GM18519 (cell line): Measurements from ENCODE around the gene FRAT2.
A peak's percentile ranks its signal among the peaks of the same experiment; 100 is the strongest.

Source experiments
- ATAC-seq: cut with Tn5 transposase; IDR thresholded peaks from one replicate; pipeline ENCODE4 v1.9.1; 2021; ENCODE audit warnings: mild to moderate bottlenecking, moderate library complexity; ENCODE audit not compliant: unreplicated experiment, low FRiP score

FRAT2 gene

DNA sequence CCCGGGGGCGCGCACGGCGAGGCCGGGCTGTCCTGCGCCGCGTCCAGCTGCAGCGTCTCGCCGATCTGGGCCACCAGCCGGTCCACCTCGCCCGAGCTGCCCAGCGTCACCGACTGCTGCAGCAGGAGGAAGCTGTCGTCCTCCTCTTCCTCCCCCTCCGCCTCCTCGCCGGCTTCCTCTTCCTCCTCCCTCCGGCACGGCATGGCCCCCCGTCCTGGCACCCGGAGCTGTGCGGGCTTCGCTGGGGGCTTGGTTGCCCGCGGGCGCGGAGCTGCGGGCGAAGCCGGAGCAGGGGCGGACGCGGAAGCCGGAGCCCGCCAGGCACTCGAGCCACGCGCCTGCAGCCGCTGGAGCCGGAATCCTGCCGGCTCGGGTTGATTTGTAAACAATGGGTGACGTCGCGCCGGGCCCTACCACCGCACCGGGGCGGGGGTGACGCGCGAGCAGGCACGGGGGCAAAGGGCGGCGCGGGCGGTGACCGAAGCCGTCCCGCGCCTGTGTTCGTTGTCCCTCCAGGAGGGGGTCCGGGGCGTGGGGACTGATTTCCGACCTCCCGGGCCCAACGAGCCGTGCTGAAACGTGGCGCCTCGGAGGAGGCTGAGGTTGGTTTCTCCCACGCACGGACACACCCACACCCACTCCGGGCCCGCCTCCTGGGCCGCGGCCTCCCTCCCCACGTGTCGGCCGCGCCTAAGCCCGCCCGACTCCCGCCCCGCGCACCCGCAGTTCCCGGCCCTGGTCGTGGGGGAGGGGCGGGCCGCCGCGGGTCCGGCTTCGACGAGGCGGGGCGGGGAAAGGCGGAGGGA is at the start of gene FRAT2:
TSS of gene FRAT2 (minus strand) at position 360 of the 806 bp plus-strand sequence. CDS start at position 203, 157 bp downstream.
- peak; percentile 52 for ATAC-seq

GRCh38 chr10:97384156-97384555 is 49.6 kb upstream of the FRAT2 start:
- ATAC-seq: no peak

- no peak for ATAC-seq
Measured at GRCh38 chr10:97383159-97383558, 48.6 kb upstream of the FRAT2 start.

- no peak for ATAC-seq
Measured at GRCh38 chr10:97381626-97382025, 47.1 kb upstream of the FRAT2 start.

DNA sequence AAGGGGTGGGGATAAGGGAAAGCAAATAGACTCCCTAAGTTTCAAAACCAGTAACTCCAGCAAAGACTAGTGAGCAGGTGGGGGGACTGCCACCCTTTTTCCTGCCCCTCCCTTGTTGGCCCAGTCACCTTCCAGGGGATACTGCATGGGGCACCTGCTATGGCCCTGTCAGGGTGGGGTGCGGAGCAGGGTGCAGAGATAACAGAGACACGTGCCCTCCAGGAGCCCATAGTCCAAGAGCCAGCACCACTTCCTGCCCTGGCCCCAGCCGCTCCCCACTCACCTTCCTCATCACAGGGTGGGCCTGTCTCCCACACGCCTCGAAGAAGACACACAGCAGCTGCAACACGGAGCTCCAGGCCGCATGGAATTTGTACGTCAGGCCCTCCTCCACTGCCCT is 46.0 kb upstream of the FRAT2 start:
- ATAC-seq: no peak

DNA sequence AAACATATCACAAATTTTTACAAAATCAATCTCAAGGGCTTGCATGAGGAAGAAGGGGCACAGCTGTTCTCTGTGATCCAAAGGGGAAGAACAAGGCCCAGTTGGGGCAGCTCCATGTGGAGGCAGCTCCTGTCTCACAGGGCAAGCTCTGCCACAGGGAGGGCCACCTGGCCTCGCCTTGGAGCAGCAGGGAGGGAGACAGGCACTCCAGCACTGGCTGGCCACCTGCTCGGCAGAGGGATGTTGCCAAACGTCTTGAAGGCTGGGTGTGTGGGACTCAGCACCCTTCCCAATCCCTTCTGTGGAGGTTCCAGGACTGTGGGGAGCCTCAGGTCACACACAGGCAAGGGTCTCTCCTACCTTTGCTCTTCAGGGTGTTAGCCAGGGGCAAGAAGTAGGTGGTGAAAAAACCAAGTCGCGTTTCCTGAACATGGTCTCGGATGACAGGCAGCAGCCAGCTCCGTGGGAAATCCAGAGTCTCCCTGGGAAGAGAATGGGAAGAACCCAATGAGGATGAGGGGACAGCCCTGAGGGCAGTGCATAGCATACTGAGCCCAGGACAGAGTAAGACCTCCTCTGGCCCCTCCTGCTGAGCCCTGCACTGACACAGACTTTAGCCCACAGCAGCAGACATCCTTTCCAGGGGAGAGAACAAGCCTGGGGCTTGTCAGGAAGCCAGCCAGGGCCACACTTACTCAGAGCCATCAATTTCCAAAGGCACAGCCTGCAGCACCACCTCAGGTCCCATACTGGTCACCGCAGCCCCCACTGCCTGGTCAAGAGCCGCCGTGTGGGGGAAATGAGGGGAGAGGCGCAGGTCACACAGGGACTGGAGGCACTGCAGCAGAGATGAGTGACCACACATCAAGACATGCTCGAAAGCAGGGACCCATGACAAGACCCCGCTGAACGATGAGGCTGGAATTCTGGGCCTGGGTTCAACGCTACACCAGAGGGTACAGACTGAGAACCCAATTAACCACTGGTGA is 44.7 kb upstream of the FRAT2 start:
- no peak for ATAC-seq

DNA sequence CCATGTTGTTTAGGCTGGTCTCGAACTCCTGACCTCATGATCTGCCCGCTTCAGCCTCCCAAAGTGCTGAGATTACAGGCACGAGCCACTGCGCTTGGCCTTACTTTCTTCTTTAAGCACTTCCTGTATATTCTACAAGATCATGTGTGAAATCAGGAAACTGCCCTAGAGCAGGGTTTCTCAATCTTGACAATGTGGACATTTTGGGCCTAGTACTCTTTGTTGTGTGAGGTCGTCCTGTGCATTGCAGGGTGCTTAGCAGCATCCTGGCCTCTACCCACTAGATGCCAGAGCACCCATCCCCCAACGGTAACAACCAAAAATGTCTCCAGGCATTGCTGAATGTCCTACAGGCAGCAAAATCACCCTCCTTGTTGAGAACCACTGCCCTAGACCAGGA is 41.9 kb upstream of the FRAT2 start:
- ATAC-seq: no peak

- ATAC-seq: no peak
Measured at GRCh38 chr10:97373456-97373855, 38.9 kb upstream of the FRAT2 start.

DNA sequence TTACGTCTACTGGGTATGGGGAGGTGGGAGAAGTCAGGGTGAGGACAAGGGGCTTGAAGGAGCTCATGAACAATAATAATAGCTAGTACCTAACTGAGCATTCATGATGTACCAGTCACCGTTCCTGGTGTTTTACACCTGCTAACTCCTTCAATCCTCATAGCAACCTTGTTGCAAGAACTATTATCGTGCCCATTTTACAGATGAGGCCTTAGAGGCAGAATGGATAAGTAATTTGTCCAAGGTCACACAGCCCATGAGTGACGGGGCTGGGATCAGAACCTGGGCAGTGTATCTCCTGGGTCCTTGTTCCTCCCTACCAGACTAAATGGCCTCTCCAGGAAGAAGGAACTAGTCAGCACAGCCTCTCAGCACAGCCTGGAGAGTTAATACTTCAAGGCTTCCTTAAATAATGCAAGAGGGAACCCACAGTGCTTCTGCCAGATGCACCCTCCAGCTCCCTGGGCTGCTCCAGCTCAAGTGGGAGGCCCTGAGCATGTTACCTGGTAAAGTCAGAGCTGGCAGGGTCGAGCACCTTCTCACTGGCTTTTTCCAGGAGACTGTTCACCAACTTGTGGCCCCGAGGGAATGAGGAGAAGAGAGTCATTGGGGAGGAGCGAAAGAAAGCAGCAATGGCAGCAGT is 37.8 kb upstream of the FRAT2 start:
- no peak for ATAC-seq

DNA sequence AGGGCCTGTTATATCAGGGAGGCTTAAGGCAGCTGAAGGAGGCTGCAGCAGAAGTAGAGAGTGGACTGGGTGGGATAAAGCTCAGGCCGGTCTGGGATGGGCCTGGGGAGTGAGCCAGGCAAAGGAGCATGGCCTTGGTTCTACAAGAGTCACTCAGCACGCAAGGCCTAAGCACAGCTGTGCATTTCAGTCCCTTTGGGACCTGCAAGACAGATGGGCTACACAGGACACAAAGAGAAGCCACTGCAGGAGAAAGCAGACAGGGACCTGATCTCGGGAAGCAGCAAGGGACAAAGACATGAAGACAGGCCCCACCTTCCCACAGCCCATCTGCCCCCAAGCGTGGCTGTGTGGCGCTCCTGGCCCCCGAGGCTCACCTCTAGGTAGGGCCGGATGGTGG is 37.2 kb upstream of the FRAT2 start:
- ATAC-seq: no peak

DNA sequence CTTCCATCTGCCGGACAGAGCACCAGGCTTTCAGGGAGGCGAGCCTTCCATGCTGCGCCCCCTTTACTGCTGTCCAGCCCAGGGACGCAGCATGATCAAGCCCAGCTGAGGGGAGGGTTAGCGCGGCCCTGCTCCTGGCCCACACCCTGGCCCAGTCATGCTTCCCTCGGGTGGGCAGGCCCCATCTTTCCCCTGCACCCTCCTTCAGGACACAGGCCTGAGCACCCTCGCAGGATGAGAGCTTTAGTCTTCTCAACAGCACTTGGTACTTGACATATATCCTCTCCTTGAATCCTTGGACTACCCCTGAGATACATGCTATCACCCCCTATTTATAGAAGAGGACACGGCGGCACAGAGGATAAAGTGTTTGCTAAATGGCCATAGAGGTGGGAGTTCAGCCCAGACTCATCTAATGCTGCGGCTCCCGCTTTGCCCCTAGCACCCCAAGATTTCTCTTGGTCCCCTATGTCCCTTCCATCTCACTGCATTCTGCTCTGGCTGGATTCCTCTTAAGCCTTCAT is 32.7 kb upstream of the FRAT2 start:
- no peak for ATAC-seq

DNA sequence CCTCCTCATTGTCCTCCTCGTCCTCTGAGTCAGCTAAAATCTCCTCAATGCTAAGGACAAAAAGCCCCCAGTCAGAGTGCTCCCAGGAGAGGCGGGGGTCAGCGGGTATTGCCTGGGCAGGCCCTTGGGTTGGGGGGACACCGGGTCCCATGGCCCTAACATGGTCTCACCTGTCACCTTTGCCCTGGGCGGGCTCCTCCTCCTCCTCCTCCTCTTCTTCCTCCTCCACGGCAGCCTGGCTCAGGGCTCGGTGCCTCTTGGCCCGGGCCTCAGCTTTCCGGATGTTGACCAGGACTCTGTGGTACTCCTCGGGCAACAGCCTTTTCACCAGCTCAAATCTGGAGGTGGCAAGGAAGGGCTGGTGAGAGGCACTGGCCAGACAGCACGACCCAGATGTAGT is 32.0 kb upstream of the FRAT2 start:
- no peak for ATAC-seq

GRCh38 chr10:97365761-97366351 is 31.3 kb upstream of the FRAT2 start:
- ATAC-seq: no peak

DNA sequence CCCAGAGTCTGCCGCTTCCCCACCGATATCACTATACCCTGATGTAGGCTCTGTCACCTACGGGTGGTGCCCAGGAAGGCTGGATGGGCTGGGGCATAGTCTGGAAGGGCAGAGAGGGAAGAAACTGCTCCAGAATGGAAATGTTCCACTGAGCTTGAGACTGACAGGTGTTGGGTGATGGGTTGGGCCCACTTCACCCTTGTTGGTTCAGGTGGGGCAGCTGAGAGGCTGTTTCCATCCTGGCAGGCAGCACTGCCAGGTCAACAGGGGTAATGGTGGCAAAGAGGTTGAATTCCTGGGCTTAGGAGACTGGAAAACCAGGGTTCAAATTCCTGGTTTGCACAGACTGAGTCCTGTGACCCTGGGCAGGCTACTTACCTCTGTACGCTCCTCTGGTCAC is 28.5 kb upstream of the FRAT2 start:
- no peak for ATAC-seq

DNA sequence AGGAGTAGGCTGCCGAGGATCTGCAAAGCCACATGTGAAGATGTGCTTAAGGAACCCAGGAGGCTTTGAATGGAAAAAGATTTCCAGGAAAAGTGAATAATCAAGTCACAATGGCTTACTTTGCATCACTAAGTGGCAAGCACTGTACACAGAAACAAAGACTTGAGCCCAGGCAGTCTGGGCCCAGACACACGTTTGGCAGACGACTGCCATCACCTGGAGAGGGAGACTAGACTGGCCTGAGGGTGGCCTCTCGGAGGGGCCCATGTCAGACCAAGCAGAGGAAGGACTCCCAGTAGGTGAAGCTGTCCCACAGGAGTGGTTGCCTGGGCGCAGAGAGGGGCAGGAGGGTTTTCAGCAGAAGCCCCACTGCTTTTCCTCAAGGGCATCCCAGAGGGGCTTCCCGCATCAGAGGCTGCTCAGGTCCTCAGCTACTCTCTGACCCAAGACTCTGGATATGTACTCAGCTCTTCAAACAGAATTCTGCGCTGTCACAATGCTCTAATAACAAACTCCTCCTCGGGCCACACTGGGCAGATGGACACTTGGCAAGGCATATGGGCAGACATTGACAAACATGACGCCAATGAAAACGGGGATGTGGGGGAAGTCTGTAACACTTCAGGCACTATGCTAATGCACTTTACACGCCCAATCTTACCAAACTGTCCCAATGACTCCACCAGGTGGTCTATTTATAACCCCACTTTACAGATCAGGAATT is 27.9 kb upstream of the FRAT2 start:
- ATAC-seq: no peak

GRCh38 chr10:97361537-97361901 is 27.0 kb upstream of the FRAT2 start:
- ATAC-seq: no peak

- no peak for ATAC-seq
Measured at GRCh38 chr10:97360705-97361536, 26.4 kb upstream of the FRAT2 start.

- no peak for ATAC-seq
Measured at GRCh38 chr10:97358781-97359180, 24.3 kb upstream of the FRAT2 start.

GRCh38 chr10:97358349-97358748 is 23.8 kb upstream of the FRAT2 start:
- ATAC-seq: no peak
